GM12873 (cell line): Measurements from ENCODE around the gene MAMDC4.

Experiments
- TF ChIP-seq, protein P1 (sequence below): IDR thresholded peaks from 2 replicates; pipeline ENCODE4 v1.5.1; 2012; ENCODE audit warnings: low read depth, mild to moderate bottlenecking, moderate library complexity, low read length, control low read depth; ENCODE audit not compliant: insufficient read depth; ENCODE audit errors: missing control alignments

Gene MAMDC4

DNA sequence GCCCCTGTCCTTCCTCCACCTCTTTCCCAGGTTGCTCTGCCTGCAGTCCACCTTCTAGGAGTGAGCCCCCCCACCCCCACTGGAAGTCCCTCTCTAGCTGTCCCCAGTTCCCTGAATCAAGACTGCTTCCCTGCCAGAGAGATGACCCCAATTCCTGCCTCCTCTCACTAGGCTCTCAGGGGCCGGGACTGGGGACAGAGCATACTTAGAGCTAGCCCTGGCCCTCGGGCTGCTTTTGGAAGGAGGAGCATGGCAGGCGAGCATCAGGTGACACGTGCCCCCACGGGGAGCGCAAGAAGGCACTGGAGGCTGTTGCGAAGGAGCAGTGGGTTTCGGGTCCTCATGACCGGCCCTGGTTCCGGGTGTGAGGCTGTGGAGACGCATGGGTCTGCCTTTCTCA, 43.9 kb downstream of the MAMDC4 start:
- TF ChIP-seq, protein P1, sequence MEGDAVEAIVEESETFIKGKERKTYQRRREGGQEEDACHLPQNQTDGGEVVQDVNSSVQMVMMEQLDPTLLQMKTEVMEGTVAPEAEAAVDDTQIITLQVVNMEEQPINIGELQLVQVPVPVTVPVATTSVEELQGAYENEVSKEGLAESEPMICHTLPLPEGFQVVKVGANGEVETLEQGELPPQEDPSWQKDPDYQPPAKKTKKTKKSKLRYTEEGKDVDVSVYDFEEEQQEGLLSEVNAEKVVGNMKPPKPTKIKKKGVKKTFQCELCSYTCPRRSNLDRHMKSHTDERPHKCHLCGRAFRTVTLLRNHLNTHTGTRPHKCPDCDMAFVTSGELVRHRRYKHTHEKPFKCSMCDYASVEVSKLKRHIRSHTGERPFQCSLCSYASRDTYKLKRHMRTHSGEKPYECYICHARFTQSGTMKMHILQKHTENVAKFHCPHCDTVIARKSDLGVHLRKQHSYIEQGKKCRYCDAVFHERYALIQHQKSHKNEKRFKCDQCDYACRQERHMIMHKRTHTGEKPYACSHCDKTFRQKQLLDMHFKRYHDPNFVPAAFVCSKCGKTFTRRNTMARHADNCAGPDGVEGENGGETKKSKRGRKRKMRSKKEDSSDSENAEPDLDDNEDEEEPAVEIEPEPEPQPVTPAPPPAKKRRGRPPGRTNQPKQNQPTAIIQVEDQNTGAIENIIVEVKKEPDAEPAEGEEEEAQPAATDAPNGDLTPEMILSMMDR, result no peak

DNA sequence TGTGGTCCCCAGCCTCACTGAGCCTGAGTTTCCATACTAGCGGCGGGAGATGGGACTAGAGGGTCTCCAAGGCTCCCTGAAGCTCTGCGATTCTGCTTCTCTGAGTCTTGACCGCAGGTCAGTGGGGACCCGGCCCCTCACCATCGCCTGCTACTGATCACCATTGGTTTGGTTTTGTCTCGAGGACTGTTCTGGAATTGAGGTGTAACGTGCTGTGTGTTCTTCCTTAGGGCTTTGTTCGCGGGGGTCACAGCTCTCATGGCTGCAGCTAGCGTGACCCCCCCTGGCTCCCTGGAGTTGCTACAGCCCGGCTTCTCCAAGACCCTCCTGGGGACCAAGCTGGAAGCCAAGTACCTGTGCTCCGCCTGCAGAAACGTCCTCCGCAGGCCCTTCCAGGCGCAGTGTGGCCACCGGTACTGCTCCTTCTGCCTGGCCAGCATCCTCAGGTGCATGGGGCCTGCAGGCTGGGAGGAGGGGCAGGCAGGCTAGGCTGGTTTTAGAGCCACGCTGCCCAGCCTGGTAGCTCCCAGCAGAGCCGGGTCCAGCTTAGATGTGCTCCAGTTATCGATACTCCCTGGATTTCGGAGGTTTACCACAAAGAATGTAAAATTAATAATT, 46.4 kb downstream of the MAMDC4 start:
- TF ChIP-seq, protein P1, result no peak

DNA sequence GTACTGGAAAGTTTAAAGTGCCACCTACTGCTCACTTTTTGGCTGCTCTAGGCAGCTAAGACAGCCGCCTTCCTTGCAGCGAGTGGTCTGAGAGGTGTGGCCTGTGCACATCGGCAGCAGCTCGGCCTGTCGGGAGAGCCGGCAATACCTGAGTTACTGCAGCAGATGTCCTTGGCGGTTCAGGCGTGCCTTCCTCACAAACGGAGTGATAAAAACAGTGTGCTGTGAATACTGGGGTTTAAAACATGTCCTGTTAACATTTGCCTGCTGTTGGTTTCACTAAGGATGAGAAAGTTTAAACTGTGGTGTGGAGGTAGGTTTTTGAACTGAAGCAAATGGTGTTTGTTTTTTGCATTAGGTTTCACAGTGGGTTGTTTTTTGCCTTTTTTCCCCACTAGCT, 47.0 kb downstream of the MAMDC4 start:
- TF ChIP-seq, protein P1, result no peak

DNA sequence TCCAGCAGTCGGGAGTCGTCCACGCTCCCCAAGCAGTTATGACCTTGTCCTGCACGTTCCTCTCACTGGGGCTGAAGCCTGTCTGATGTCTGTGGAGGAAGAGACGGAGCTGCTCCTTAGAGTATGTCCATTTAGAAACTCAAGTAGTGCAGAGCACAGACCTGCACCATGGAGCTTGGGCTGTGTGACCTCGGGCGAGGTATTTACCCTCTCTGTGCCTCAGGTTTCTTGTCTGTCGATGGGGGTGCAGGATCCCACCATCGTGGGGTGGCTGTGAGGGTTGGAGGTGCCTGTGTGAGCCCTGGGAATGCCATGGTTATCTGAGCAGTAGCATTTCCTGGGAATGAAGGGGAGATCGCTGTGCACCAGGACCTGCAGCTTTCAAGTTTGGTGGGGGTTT, 48.4 kb downstream of the MAMDC4 start:
- TF ChIP-seq, protein P1, result no peak

DNA sequence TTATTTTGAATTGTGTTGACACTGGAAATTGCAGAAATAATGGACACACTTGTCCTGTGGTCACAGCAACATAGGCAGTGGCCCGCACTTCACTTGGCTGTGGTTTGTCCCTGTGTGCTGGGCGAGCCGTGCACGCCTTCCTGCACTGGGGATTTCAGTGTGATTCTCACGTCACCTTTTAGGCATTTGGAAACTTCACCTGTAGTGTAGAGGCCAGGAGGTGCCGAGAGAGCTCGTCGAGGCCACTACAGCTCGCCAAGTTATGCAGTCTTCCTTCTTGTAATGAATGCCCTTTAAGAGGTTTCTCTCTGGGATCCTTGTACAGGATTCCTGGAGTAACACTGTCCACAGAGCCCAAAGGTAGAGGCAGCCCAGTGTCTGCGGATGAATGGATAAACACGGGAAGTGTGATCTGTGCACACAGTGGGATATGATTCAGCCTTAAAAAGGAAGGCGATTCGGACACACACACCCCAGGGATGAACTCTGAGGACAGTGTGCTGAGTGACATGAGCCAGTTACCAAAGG, 48.9 kb downstream of the MAMDC4 start:
- TF ChIP-seq, protein P1, result no peak

DNA sequence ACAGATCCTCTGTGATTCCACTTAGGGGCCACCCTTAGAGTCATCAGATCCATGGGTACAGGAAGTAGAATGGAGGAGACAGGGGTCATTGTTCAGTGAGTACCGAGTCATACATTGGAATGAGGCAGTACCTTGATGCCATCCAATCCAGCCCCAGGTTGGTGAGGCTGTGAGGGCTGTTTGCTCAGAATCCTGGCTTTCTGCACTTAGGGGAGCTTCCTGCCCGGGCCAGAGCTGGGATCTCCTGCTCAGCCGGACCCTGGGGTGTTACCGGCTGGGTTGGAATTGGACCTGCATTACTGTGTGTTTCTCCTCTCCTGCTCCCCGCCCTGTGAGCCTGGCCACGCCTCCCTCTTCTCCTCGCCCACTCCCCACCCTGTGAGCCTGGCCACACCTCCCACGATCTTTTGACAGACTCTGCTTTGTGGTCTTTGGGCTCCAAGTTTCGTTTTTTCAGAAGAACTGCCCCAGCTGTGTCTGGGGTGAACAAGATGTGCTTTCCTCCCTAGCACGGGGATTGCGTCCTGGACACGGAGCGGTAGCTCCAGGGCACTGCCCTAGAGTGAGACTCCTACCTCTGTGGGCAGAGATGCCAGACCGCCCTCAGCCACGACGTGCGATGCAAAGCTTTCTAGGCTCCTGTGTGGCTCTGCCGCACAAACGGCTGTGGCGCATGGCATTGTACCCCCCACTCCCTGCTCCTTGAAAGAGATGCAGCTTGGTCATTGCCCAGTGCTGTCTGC, 49.5 kb downstream of the MAMDC4 start:
- TF ChIP-seq, protein P1, result no peak

DNA sequence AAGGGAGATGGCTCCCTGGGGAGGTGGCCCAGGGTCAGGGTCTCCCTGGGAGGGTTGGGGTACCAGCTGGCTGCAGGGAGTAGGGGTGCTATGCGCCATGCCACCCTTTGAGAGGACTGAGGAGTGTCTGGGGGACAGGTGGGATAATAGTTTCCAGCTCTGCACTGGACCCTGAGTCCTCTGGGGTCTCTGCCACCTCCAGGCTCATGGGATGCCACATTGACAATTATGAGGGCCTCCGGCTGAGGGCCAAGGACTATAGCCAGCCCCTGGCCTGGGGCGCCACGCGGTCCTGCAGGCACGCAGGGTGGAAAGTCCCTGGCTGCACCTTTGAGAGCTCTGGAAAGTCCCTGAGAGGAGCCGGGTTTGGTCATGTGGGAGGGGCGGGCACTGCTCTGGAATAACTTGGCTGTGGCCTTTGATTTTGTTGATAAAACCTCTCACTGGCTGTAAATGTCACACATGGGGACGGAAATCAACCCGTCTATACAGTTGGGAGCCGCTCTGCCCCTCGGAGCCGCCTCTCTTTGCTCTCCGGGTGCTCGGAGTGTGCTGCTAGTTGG, 50.2 kb downstream of the MAMDC4 start:
- TF ChIP-seq, protein P1, result no peak
